ENCODE measurements around the gene ABTB1.

Gene ABTB1

GRCh38 chr3:127684871-127685707, 12.3 kb downstream of the ABTB1 start:
- no peaks in the 10 kb centered on the region for H3K27me3 Mint-ChIP-seq (ENCODE audit: low read depth, poor library complexity)
- H3K4me1 Mint-ChIP-seq: peaks cover 16% of the 10 kb centered on the region
- no peak overlapping the region for H3K4me3 Mint-ChIP-seq
- H3K27ac Mint-ChIP-seq: no peak overlapping the region
- no peaks in the 10 kb centered on the region for H3K36me3 Mint-ChIP-seq (ENCODE audit: low read depth)
- H3K9me3 Mint-ChIP-seq: no peaks in the 10 kb centered on the region
- peak; percentile 12 for DNase-seq
- TF ChIP-seq, protein P1, sequence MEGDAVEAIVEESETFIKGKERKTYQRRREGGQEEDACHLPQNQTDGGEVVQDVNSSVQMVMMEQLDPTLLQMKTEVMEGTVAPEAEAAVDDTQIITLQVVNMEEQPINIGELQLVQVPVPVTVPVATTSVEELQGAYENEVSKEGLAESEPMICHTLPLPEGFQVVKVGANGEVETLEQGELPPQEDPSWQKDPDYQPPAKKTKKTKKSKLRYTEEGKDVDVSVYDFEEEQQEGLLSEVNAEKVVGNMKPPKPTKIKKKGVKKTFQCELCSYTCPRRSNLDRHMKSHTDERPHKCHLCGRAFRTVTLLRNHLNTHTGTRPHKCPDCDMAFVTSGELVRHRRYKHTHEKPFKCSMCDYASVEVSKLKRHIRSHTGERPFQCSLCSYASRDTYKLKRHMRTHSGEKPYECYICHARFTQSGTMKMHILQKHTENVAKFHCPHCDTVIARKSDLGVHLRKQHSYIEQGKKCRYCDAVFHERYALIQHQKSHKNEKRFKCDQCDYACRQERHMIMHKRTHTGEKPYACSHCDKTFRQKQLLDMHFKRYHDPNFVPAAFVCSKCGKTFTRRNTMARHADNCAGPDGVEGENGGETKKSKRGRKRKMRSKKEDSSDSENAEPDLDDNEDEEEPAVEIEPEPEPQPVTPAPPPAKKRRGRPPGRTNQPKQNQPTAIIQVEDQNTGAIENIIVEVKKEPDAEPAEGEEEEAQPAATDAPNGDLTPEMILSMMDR (IDR thresholded peaks at IDR 0.05): no peak

DNA sequence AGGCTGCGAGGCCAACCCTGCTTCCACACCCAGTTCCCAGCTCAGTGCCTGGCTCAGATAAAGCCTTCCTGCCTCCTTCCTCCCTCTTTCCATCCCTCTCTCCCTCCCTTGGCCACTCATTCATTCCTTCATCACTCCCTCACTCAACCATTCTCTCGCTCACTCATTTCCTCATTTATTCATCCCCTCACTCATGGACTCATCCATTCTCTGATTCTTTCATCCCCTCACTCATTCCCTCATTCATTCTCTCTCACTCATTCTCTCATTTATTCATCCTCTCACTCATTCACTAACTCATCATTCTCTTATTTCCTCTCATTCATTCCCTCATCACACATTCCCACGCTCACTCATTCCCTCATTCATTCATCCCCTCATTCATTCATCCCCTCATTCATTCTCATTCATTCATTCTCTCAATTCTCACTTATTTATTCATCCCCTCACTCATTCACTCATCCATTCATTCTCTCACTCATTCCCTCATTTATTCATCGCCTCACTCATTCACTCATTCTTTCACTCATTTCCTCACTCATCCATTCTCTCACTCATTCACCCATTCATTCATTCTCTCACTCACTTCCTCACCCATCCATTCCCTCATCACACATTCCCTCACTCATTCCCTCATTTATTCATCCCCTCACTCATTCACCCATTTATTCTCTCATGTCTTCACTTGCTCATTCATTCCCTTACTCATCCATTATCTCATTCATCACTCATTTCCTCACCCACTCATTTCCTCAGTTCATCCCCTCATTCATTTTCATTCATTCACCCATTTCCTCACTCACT, 13.2 kb downstream of the ABTB1 start:
- Mint-ChIP-seq H3K36me3 (ENCODE audit: low read depth) (no peaks in the 10 kb centered on the region), H3K27ac (no peak overlapping the region), H3K4me1 (peaks cover 16% of the 10 kb centered on the region), H3K27me3 (ENCODE audit: low read depth, poor library complexity) (no peaks in the 10 kb centered on the region), H3K9me3 (no peaks in the 10 kb centered on the region), H3K4me3 (no peak overlapping the region)
- no peak for DNase-seq
- TF ChIP-seq, protein P1 (IDR thresholded peaks at IDR 0.05): no peak

DNA sequence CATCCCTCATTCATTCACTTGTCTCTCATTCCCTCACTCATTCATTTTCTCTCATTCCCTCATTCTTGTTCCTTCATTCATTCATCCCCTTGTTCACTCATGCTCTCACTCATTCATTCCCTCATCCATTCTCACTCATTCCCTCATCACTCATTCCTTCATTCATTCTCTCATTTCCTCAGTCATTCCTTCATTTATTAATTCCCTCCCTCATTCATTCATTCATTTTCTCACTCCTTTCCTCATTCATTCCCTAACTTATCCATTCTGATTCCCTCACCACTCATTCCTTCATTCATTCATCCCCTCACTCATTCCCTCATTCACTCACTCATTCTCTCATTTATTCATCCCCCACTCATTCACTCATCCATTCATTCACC, 13.8 kb downstream of the ABTB1 start:
- no peaks in the 10 kb centered on the region for H3K36me3 Mint-ChIP-seq (ENCODE audit: low read depth)
- TF ChIP-seq, protein P1 (IDR thresholded peaks at IDR 0.05): no peak
- H3K4me3 Mint-ChIP-seq: no peak overlapping the region
- DNase-seq: no peak
- H3K4me1 Mint-ChIP-seq: peaks cover 16% of the 10 kb centered on the region
- H3K9me3 Mint-ChIP-seq: no peaks in the 10 kb centered on the region
- H3K27ac Mint-ChIP-seq: no peak overlapping the region
- H3K27me3 Mint-ChIP-seq (ENCODE audit: low read depth, poor library complexity): no peaks in the 10 kb centered on the region

GRCh38 chr3:127687228-127687737, 14.5 kb downstream of the ABTB1 start:
- no peaks in the 10 kb centered on the region for H3K36me3 Mint-ChIP-seq (ENCODE audit: low read depth)
- H3K27me3 Mint-ChIP-seq (ENCODE audit: low read depth, poor library complexity): peaks cover 2% of the 10 kb centered on the region
- no peak overlapping the region for H3K27ac Mint-ChIP-seq
- DNase-seq: no peak
- H3K4me3 Mint-ChIP-seq: no peak overlapping the region
- peaks cover 15% of the 10 kb centered on the region for H3K4me1 Mint-ChIP-seq
- TF ChIP-seq, protein P1 (IDR thresholded peaks at IDR 0.05): no peak
- H3K9me3 Mint-ChIP-seq: no peaks in the 10 kb centered on the region

GRCh38 chr3:127688022-127688415, 15.3 kb downstream of the ABTB1 start:
- H3K4me1 Mint-ChIP-seq: peaks cover 19% of the 10 kb centered on the region
- H3K27me3 Mint-ChIP-seq (ENCODE audit: low read depth, poor library complexity): peaks cover 5% of the 10 kb centered on the region
- TF ChIP-seq, protein P1 (IDR thresholded peaks at IDR 0.05): no peak
- DNase-seq: peak; percentile 0
- no peak overlapping the region for H3K4me3 Mint-ChIP-seq
- H3K9me3 Mint-ChIP-seq: no peaks in the 10 kb centered on the region
- H3K27ac Mint-ChIP-seq: no peak overlapping the region
- H3K36me3 Mint-ChIP-seq (ENCODE audit: low read depth): no peaks in the 10 kb centered on the region
